Liver (tissue), 3 donors: ENCODE data around the gene S100A12.

Experiments
- EGR1 ChIP-seq, 2 donors: IDR thresholded peaks; 2 replicates each; pipeline ENCODE4 v1.6.1; 2016 to 2018; ENCODE audit warnings: antibody characterized with exemption in 2 of 2, low read depth in 2 of 2
- GABPA ChIP-seq, 2 donors: IDR thresholded peaks in 1 of 2; conservative IDR thresholded peaks in 1 of 2; 2 replicates each; pipeline ENCODE4 v1.6.1; 2016; ENCODE audit warnings: antibody characterized with exemption in 2 of 2, mild to moderate bottlenecking in 1 of 2, moderate library complexity in 1 of 2
- HNF4A ChIP-seq, 2 donors: conservative IDR thresholded peaks; 2 replicates each; pipeline ENCODE4 v1.6.1; 2016; ENCODE audit warnings: antibody characterized with exemption in 2 of 2, mild to moderate bottlenecking in 2 of 2
- JUND ChIP-seq, 2 donors: IDR thresholded peaks; 2 replicates each; pipeline ENCODE4 v1.6.1; 2016; ENCODE audit warnings: antibody characterized with exemption in 2 of 2
- RAD21 ChIP-seq, 2 donors: IDR thresholded peaks; 2 replicates each; pipeline ENCODE4 v1.6.1; 2016; ENCODE audit warnings: antibody characterized with exemption in 2 of 2, mild to moderate bottlenecking in 2 of 2
- REST ChIP-seq: IDR thresholded peaks from 2 replicates; pipeline ENCODE4 v1.6.1; 2016; ENCODE audit warnings: antibody characterized with exemption, mild to moderate bottlenecking
- RXRA ChIP-seq, 2 donors: IDR thresholded peaks; 2 replicates each; pipeline ENCODE4 v1.6.1; 2017 to 2018; ENCODE audit warnings: antibody characterized with exemption in 2 of 2, mild to moderate bottlenecking in 1 of 2
- SP1 ChIP-seq: IDR thresholded peaks from 2 replicates; pipeline ENCODE4 v1.6.1; 2018; ENCODE audit warnings: antibody characterized with exemption, mild to moderate bottlenecking
- TAF1 ChIP-seq: conservative IDR thresholded peaks from 2 replicates; pipeline ENCODE4 v1.6.1; 2016; ENCODE audit warnings: antibody characterized with exemption, mild to moderate bottlenecking
- ZBTB33 ChIP-seq: IDR thresholded peaks from 2 replicates; pipeline ENCODE4 v1.6.1; 2016; ENCODE audit warnings: antibody characterized with exemption
- TF ChIP-seq, protein P1 (sequence below): fragments of 150-350 bp; IDR thresholded peaks from 2 replicates; pipeline ENCODE4 v1.5.1; 2017; ENCODE audit warnings: improper control_type of control experiment, low read depth, low read length; ENCODE audit not compliant: missing input control
- TF ChIP-seq, protein P2 (sequence below): IDR thresholded peaks from 2 replicates; pipeline ENCODE4 v1.6.1; 2016; ENCODE audit warnings: antibody characterized with exemption
- TF ChIP-seq, protein P3 (sequence below): IDR thresholded peaks from 2 replicates; pipeline ENCODE4 v1.6.1; 2016; ENCODE audit warnings: antibody characterized with exemption
- donor health status: healthy.
- donor health status: healthy.

- TF ChIP-seq REST (no peak), JUND (IDR thresholded peaks at IDR 0.05) (no peak), GABPA (IDR thresholded peaks at IDR 0.05 in 1 of 2, conservative IDR thresholded peaks at IDR 0.05 in 1 of 2) (no peak), SP1 (no peak), EGR1 (IDR thresholded peaks at IDR 0.05; ENCODE audit: low read depth in 2 of 2) (no peak), ZBTB33 (no peak), TAF1 (no peak), RAD21 (IDR thresholded peaks at IDR 0.05) (no peak), HNF4A (conservative IDR thresholded peaks at IDR 0.05) (no peak), RXRA (IDR thresholded peaks at IDR 0.05) (no peak)
- TF ChIP-seq, protein P1, sequence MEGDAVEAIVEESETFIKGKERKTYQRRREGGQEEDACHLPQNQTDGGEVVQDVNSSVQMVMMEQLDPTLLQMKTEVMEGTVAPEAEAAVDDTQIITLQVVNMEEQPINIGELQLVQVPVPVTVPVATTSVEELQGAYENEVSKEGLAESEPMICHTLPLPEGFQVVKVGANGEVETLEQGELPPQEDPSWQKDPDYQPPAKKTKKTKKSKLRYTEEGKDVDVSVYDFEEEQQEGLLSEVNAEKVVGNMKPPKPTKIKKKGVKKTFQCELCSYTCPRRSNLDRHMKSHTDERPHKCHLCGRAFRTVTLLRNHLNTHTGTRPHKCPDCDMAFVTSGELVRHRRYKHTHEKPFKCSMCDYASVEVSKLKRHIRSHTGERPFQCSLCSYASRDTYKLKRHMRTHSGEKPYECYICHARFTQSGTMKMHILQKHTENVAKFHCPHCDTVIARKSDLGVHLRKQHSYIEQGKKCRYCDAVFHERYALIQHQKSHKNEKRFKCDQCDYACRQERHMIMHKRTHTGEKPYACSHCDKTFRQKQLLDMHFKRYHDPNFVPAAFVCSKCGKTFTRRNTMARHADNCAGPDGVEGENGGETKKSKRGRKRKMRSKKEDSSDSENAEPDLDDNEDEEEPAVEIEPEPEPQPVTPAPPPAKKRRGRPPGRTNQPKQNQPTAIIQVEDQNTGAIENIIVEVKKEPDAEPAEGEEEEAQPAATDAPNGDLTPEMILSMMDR: no peak
- TF ChIP-seq, protein P2, sequence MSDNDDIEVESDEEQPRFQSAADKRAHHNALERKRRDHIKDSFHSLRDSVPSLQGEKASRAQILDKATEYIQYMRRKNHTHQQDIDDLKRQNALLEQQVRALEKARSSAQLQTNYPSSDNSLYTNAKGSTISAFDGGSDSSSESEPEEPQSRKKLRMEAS: no peak
- TF ChIP-seq, protein P3, sequence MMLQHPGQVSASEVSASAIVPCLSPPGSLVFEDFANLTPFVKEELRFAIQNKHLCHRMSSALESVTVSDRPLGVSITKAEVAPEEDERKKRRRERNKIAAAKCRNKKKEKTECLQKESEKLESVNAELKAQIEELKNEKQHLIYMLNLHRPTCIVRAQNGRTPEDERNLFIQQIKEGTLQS: no peak
Observed at GRCh38 chr1:153362187-153362775, 13.1 kb downstream of the S100A12 start.
